UCSD-AML1 (cell line): ENCODE measurements around the gene FABP1.

Experiments used
- DNase-seq: peaks from one replicate; lab custom pipeline; 2025; ENCODE audit not compliant: unreplicated experiment; lab: John Stamatoyannopoulos, UW

Gene FABP1

DNA sequence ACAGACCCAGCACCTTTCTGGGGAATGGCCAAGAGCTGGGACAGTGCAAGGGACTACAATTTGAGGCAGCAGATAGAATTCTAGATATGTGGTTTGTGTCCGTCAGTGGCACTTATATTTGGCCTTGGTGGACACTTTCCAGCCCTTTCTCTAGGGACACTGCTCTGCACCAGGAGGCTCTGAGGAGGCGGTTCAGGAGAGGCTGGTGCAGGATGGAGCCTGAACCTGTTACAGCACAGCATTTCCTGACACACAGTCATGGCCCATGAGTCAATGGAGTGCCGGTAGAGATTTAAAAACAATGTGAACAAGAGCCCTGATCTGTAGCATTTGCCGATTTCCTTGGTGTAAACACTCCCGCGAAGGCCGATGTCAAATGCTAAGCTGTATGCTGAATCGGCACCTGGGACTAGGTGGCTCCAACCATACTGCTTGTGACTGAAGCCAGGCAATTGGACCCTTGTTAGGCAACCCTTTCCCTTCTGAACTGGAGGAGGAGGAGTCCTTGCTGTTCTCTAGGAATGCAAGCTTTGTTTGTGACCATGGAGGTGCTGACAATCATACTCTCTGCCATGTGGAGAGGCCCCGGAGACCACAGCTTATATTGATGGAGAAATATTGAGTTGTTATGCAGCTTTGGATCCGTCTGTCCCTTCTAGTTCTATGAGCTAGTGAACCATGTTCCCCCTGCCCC is 11.9 kb downstream of the FABP1 start:
- DNase-seq = no peak

- no peak for DNase-seq
These were observed 13.0 kb downstream of the FABP1 start for GRCh38 chr2:88114889-88115288.

DNA sequence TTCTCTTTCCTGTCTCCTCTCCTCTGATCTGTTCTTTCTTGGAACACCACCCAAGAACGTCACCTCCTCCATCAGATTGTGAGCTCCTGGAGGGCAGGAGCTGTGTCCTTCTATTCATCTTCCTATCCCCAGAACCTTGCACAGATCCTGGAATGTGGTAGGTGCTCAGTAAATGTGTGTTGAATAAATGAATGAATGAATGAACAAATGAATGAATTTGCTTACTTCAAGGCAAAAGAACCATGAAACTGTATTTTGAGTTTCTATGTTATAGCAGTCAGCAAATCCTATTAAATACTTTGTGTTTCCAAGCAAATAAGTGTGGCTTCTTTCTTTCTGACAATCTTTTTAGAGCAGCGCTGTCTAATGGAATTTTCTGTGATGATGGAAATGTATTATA is 14.8 kb downstream of the FABP1 start:
- DNase-seq = no peak

- DNase-seq = no peak
These were observed 17.0 kb downstream of the FABP1 start for GRCh38 chr2:88110830-88111229.

GRCh38 chr2:88108796-88109195 is 19.1 kb downstream of the FABP1 start:
- no peak for DNase-seq

DNA sequence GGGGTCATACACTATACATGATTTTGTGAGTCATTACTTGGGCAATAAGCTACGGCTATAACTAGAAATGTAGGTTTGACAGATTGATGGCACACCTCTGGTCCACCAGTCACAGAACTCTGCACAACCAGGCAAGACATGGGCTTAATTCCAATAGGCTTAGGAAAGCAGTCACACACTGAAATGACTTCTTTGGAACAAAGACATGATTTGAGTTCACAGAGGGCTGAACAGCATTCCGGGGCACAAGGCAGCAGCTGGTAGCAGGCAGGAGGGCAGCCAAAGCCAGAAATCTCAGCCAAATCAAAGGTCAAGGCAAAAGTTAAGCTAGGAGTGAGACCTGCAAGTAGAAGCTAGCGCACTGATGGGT is 27.4 kb downstream of the FABP1 start:
- DNase-seq = no peak

- DNase-seq = no peak
These were observed 27.9 kb downstream of the FABP1 start for GRCh38 chr2:88099798-88100488.

DNA sequence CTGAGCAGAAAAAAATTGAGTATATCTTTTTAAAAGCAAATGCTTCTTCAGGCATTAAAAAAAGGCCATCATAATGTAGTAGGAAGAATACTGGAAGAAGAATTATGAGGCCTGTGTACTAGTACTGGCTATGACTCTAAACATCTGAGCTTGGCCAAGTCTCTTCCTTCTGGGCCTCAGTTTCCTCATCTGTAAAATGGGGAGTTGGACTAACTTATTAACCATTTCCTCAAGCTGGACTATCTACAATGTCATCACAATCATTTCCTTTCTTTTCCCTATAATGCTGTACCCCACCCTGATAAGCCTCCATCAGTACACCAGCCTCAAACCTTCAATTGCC is 29.3 kb downstream of the FABP1 start:
- DNase-seq = no peak

DNA sequence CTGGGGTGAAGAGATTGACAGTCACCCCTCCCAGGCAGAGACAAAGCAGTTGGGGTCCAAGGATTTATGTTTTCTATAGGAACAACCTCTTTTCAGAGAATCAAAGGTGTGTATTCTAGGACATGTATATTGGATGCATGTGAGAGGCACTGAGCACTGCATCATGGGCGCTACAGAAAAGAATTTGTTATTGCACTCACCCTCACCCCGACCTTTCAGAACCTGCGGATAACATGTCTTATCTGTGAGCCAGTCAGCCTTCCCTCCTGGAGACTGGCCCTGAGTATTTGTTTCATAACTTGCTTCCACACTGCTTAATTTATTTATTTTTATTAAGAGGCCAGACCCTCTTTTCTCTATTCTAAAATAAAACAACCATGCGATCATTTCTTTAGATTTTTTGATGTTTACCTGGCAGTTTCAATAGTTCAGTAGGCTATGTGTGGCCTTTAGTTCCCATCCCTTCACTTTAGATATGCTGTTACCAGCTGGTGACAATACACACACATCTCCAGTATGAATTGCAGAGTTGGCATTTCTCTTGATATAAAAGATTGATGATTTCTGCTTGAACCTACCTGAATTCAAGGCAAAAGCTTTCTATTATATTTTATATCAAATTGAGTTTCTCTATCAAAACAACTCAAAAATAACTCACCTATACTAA is 29.8 kb downstream of the FABP1 start:
- DNase-seq = no peak

DNA sequence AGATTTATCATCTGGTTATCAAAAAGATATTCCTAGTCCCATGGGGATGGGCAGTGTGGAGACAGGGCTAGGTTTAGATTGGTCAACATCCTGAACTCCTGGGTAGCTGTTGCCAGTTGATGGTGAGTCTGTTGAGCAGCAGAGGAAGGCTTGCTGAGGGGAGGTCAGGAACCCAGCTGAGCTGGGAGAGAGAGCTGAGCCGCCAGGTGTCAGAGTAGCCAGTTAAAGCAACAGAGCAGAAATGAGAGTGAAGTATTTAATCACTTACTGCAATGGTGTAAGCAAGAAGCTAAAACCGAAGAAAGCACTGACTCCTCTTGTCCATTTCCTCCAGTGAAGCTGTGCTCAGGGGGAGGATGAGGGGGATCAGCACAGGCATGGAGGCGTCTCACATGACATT is 30.7 kb downstream of the FABP1 start:
- no peak for DNase-seq

DNA sequence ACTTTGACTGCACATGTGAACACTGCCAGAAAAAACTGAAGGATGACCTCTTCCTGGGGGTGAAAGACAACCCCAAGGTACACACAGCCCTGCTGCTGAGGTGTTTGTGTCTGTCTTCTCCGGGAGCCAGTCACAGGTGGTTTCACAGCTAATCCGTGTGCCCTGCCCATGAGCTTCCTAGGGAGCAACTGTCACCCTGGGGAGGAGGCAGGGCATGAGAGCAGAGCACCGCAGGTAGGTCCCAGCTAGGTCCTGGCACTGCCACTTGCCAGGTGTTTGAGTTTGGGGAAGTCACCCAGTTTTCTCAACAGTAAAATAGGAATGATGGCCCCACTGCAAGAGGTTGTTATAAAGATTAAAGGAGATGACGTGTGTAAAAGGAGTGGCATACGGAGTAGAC is 31.2 kb downstream of the FABP1 start:
- no peak for DNase-seq

DNA sequence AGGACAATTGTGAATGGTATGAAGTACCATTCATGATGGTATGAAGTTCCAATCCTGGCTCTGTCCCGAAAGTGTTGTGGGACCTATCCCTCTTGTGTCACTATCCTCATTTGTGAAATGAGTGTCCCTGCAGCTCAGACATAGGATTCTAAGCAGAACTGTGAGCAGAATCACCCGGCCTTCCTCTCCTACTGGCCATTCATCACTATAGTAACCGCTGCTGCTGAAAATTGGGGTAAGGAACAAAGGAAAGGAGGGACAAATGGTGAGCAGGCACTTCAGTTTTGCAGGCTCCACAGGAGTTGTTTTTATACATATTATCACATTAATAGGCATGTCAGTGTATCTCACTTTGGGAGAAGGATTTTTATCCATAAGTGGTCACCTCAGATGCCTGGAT is 32.8 kb downstream of the FABP1 start:
- DNase-seq = no peak

DNA sequence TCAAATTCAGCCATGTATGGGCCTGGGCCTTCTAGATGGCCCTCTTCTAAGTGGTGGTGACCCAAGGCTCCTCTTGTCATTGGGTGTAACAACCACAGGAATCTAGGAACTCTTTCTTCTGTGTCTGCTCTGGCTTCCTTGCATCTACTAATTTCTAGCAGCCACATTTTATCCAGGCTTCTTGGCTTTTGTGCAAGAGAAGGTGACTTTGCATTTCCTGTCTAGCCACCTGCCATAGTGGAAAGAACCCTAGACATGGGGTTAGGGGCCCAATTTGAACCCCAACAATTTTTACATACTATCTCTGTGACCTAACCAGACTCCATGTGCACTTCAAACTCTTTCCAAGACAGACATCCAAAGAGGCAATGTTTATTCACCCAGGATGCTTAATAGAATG is 35.1 kb downstream of the FABP1 start:
- no peak for DNase-seq

DNA sequence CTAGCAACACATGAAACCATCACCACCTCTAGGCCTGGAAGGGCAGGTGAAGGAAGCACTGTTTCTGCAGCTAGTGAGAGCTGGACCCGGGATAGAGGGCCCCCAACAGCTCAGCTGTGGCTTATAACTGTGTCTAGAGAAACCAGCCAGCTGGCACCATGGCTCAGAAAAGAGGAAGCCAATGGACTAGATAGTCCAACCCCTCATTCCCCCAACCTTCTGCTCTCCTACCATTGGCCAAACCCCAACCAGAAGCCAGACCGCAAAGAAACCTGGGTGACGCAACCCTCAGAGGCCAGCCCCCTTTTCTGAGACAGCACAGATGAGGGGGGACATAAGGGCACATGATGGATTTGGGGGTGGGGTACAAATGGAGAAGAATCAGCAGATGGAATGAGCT is 35.9 kb downstream of the FABP1 start:
- no peak for DNase-seq

DNA sequence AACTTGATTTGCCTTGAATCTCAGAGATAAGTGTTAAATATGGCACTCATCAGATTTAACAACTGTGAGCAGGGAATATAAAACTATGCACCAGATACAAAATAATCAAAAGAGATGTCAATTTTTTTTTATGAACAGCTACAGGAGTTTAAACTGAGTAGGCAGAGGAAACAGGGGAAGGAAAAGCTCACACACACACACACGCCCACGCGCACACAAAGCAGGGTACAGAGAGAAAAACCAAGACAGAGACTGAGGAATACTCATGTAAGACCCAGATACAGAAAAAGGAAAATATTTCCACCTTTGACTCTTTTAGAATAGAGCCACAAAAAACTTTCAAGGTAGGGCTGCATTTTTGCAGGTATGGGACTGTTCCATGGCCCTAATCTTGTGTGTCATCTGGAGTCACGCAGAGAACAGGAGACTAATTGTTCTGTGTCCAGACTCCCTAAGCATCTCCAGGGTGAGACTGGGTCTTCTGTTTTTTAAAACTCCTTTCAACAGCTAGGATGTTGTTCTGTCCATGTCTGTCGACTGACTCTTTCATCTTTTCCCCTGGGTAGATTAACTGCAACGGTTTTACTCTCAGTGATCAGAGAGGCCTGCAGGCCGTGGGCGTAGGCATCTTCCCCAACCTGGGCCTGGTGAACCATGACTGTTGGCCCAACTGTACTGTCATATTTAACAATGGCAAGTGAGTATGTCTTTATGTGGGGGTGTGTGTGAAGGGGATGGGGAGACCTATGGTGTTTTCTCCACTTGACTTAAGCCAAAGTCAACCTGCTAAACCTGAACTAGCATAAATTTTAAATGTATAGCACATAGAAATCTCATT is 37.2 kb downstream of the FABP1 start:
- DNase-seq = peak; percentile 17

DNA sequence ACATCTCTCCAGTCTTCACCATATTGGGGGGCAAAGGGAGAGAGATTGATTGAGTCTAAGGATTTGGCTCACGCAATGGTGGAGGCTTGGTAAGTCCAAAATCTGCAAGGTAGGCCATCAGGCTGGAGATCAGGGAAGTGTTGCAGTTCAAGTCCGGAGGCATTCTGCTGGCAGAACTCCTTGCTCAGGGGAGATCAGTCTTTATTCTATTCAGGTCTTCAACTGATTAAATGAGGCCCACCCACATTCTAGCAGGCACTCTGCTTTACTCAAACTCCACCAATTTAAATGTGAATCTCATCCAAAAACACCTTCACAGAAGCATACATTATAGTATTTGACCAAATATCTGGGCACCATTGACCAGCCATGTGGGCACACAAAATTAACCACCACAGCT is 38.9 kb downstream of the FABP1 start:
- no peak for DNase-seq

- no peak for DNase-seq
These were observed 40.1 kb downstream of the FABP1 start for GRCh38 chr2:88087763-88088162.

DNA sequence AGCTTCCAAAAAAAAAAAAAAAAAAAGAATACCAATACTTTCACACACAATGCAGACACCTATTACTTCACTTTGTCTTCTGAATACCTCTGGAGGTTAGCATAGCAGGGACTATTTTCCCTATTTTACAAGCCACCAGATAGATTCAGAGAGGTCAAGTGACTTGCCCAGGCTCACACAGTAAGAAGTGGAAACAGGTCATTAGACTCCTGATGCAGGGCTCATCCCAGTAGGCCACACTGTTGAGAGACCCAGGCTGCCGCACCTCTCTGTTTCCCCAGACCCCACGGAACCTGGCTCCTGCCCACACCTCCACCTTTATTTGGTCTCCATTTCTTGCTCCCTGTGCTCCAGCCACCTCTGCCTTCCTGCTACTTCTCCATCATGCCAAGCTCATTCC is 40.8 kb downstream of the FABP1 start:
- DNase-seq = no peak

DNA sequence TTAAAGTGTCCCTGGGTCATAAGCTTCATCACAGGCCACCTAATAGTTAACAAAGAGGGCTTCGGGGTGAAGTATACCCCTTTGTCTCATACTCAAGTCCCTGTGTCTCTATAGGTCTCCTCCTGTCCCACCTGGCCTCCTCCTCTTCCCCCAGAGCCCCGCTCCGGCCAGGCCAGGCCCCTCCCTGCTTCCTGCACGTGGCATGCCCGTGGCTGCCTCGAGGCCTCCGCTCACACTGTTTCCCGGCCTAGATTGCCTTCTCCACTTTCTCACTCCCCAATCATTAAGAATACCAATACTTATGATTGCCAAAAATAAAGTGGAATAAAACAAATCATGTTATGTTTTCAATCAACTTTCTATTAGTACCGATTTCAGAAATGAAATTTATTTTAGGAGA is 41.5 kb downstream of the FABP1 start:
- no peak for DNase-seq

GRCh38 chr2:88085602-88086001 is 42.3 kb downstream of the FABP1 start:
- no peak for DNase-seq

GRCh38 chr2:88085099-88085498 is 42.8 kb downstream of the FABP1 start:
- DNase-seq = no peak

DNA sequence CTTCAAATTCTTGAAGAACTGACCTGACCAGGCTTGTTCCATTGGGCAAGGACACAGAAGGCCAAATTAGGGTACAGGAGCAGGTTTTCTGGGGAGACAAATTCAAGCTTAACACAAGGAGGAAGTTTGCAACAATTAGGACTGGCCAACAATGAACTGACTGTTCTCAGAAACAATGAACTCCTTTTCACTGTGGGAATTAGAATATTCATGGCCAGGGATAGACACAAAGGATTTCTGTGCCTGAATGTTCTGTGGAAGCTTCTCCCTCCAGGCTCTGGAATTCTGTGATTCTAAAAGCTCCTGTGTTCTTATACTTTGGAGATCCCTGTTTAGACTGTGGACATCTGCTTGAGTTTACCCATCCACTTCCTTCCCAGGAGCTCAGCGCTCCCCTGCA is 45.1 kb downstream of the FABP1 start:
- no peak for DNase-seq
